OCI-LY7 (cell line): ENCODE data around the gene SLC4A11. TPM values are rescaled to one million over a fixed set of nuclear protein-coding genes. Genes with fewer than 3 reads are reported as not detected.

ENCODE experiments used
- BruUV-seq: library from RNA; stranded (reverse); fragments of 400-500 nt; replicated peaks from 2 replicates; lab custom pipeline; 2021; lab: Mats Ljungman, UMichigan
- CTCF ChIA-PET: fragments of 300-600 bp; sonication (Branson Sonifier 250); formaldehyde crosslinking; loops from one replicate; lab custom pipeline; 2022; ENCODE audit warnings: antibody characterized with exemption; ENCODE audit not compliant: unreplicated experiment; lab: Charles Lee
- POLR2A ChIA-PET: fragments of 300-600 bp; sonication (Branson Sonifier 250); formaldehyde crosslinking; loops from one replicate; lab custom pipeline; 2022; ENCODE audit warnings: antibody characterized with exemption; lab: Charles Lee
- DNase-seq: peaks from one replicate; pipeline ENCODE4 v3.0.0-alpha.2; 2015; ENCODE audit warnings: low spot score
- H2AFZ ChIP-seq: fragments of 200-600 bp; sonication (generic), shearing (Covaris generic); 2 replicates; pipeline ENCODE4 v1.6.1; 2014; ENCODE audit warnings: mild to moderate bottlenecking, antibody characterized with exemption, low read length, moderate library complexity
- H3K27ac ChIP-seq: fragments of 200-600 bp; sonication (generic); 2 replicates; pipeline ENCODE4 v1.5.1; 2014; ENCODE audit warnings: mixed run types, low read depth, mild to moderate bottlenecking, moderate library complexity, low read length, inconsistent platforms; ENCODE audit not compliant: poor library complexity, severe bottlenecking
- H3K36me3 ChIP-seq: fragments of 200-600 bp; sonication (generic); 2 replicates; pipeline ENCODE4 v1.6.1; 2014; ENCODE audit warnings: mild to moderate bottlenecking, antibody characterized with exemption, low read length, moderate library complexity, mixed read lengths; ENCODE audit not compliant: insufficient read depth
- H3K4me1 ChIP-seq: fragments of 200-600 bp; sonication (generic); 2 replicates; pipeline ENCODE4 v1.5.1; 2014; ENCODE audit warnings: mild to moderate bottlenecking, low read length; ENCODE audit not compliant: insufficient read depth, poor library complexity, severe bottlenecking
- H3K4me2 ChIP-seq: fragments of 200-600 bp; sonication (generic); 2 replicates; pipeline ENCODE4 v1.6.1; 2014; ENCODE audit warnings: mild to moderate bottlenecking, low read length
- H3K4me3 ChIP-seq: fragments of 200-600 bp; sonication (generic); 2 replicates; pipeline ENCODE4 v1.5.1; 2014; ENCODE audit warnings: mild to moderate bottlenecking, low read depth, low read length; ENCODE audit not compliant: poor library complexity, severe bottlenecking
- H3K79me2 ChIP-seq: fragments of 200-600 bp; sonication (generic); 2 replicates; pipeline ENCODE4 v1.6.1; 2016; ENCODE audit warnings: low read depth, mild to moderate bottlenecking, low read length, moderate library complexity, mixed read lengths; ENCODE audit not compliant: insufficient read depth
- H3K9me2 ChIP-seq: fragments of 200-600 bp; sonication (generic); 2 replicates; pipeline ENCODE4 v1.6.1; 2016; ENCODE audit warnings: mild to moderate bottlenecking, low read length, mixed read lengths; ENCODE audit not compliant: insufficient read depth
- H3K9me3 ChIP-seq: fragments of 200-600 bp; sonication (generic); 2 replicates; pipeline ENCODE4 v1.6.1; 2014; ENCODE audit warnings: mild to moderate bottlenecking, mixed run types, low read length, mixed read lengths
- H4K20me1 ChIP-seq: fragments of 200-600 bp; sonication (generic); 2 replicates; pipeline ENCODE4 v1.6.1; 2014; ENCODE audit warnings: mild to moderate bottlenecking, antibody characterized with exemption, low read length, moderate library complexity, mixed read lengths; ENCODE audit not compliant: insufficient read depth
- EZH2phosphoT487 ChIP-seq: fragments of 200-600 bp; sonication (generic); IDR thresholded peaks from 2 replicates; pipeline ENCODE4 v1.6.1; 2018; ENCODE audit warnings: low read depth, borderline replicate concordance, mild to moderate bottlenecking, mixed run types, antibody characterized with exemption, low read length, moderate library complexity, mixed read lengths
- intact Hi-C: fragments of 100-400 bp; cut with micrococcal nuclease; formaldehyde crosslinking; loops from one replicate; pipeline ENCODE4 v1.10.0; 2022; ENCODE audit not compliant: unreplicated experiment
- total RNA-seq, 2 experiments: library from RNA; depleted of rRNA in 1 of 2; stranded (reverse); fragments of >200 nt in 1 of 2; shearing (Covaris generic) in 1 of 2; gene quantifications; 2 replicates each; pipeline ENCODE4 v1.2.3, GENCODE V29; 2014 to 2022
- TF ChIP-seq, protein P1 (sequence below): fragments of 200-600 bp; sonication (generic); conservative IDR thresholded peaks from 2 replicates; pipeline ENCODE4 v1.5.1; 2014; ENCODE audit warnings: mild to moderate bottlenecking, antibody characterized with exemption, low read length, moderate library complexity, mixed read lengths

SLC4A11 gene
- total RNA-seq, 2 experiments from 2014 or later: 4.4 to 26.9 TPM

DNA sequence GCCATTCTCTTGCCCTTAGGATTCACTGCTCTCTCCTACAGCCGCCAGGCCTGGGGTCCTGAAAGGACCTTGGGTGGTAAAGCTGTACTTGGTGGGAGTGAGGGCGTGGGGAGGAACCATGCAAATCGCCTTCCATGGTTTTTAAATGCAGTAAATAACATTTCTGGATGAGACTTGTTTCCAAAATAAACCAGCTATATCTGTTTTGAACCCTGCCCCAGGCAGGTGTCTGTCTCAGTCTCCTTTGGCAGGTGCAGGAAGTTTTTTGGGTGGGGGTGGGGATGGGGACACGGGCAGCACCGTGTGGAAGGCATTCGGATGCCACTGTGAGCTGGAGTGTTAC is 15.4 kb downstream of the SLC4A11 start:
- TF ChIP-seq EZH2phosphoT487: no peak
- TF ChIP-seq, protein P1, sequence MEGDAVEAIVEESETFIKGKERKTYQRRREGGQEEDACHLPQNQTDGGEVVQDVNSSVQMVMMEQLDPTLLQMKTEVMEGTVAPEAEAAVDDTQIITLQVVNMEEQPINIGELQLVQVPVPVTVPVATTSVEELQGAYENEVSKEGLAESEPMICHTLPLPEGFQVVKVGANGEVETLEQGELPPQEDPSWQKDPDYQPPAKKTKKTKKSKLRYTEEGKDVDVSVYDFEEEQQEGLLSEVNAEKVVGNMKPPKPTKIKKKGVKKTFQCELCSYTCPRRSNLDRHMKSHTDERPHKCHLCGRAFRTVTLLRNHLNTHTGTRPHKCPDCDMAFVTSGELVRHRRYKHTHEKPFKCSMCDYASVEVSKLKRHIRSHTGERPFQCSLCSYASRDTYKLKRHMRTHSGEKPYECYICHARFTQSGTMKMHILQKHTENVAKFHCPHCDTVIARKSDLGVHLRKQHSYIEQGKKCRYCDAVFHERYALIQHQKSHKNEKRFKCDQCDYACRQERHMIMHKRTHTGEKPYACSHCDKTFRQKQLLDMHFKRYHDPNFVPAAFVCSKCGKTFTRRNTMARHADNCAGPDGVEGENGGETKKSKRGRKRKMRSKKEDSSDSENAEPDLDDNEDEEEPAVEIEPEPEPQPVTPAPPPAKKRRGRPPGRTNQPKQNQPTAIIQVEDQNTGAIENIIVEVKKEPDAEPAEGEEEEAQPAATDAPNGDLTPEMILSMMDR: no peak
- H3K9me2 ChIP-seq: no peaks in the 10 kb centered on the region
- no peak overlapping the region for H2AFZ ChIP-seq
- H3K4me1 ChIP-seq: peaks cover 18% of the 10 kb centered on the region
- ChIA-PET CTCF (no interaction called here), POLR2A (interaction anchor here (0.6 kb wide), 1 partner anchor 73 kb away, joined by 3 read pairs; no protein-coding TSS in a partner anchor)
- intact Hi-C loops: no loop called here
- H3K9me3 ChIP-seq: no peaks in the 10 kb centered on the region
- H3K36me3 ChIP-seq: peaks cover 32% of the 10 kb centered on the region
- H3K4me3 ChIP-seq: no peak overlapping the region
- H3K4me2 ChIP-seq: no peak overlapping the region
- BruUV-seq: TSS peak; percentile 45
- H3K27ac ChIP-seq: peak overlapping the region; percentile 26
- H3K79me2 ChIP-seq: no peaks in the 10 kb centered on the region
- no peaks in the 10 kb centered on the region for H4K20me1 ChIP-seq
- no peak for DNase-seq

DNA sequence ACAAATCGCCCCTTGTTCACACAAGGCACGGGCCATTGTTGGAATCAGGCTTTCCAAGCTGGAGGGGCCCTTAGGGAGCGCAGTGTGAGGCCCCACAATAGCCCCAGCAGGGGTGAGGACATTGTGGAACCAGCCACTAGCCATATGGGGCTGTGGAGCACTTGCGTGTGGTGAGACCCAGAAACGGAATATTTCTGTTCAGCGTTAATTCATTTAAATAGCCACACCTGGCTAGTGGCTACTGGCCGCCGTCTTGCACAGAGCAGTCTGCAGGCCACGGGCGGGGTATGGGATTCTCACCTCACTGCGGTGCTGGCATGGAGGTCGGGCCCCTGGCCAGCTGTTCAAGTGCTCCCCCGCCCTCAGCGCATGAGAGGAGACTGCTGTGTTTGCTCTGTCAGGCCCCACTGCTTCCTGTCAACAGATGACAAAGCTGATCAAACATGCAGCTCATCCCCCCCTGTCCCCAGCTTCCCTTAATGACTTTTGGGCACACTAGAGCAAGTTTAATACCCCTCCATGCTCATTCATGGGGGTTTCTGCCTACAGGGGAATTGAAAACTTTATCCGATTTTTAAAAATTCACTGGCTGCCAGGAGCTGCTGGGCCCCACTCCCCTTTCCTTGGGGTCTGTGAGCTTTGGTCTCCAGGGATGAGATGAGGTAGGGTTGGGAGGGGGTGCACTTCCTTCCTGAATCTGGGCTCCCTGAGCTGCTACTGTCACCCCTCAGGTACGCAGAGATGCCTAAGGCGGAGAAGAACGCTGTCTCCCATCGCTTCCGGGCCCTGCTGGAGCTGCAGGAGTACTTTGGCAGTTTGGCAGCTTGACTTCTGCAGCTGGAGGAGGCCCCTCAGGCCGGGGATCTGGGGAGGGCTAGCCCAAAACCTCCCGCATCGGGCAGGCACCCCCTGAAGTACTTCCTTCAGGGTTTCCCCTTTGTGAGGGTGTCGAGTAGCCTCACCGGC is 16.1 kb downstream of the SLC4A11 start:
- Histone ChIP-seq H3K4me2 (peak overlapping the region; percentile 37; the same call in 1 of the 2 replicates), H3K9me2 (no peaks in the 10 kb centered on the region), H2AFZ (no peak overlapping the region), H3K79me2 (no peaks in the 10 kb centered on the region), H3K36me3 (peaks cover 39% of the 10 kb centered on the region), H4K20me1 (no peaks in the 10 kb centered on the region), H3K4me3 (no peak overlapping the region), H3K9me3 (no peaks in the 10 kb centered on the region), H3K27ac (peak overlapping the region; percentile 26), H3K4me1 (peaks cover 18% of the 10 kb centered on the region)
- BruUV-seq: no TSS peak
- CTCF ChIA-PET: no interaction called here
- intact Hi-C loops: no loop called here
- peak; percentile 57 for DNase-seq
- POLR2A ChIA-PET: interaction anchor here (0.6 kb wide), 1 partner anchor 72 kb away, joined by 3 read pairs; no protein-coding TSS in a partner anchor
- no peak for TF ChIP-seq EZH2phosphoT487
- TF ChIP-seq, protein P1: no peak
